ENCODE results near the gene CHN2.
A peak's percentile ranks its signal among the peaks of the same experiment; 100 is the strongest.

CHN2 gene

GRCh38 chr7:29229066-29229465 lies 34.5 kb downstream of the CHN2 start:
- no peak for DNase-seq

- DNase-seq: no peak
Measured at GRCh38 chr7:29229946-29230345, 35.4 kb downstream of the CHN2 start.

GRCh38 chr7:29230871-29231345 lies 36.3 kb downstream of the CHN2 start:
- no peak for DNase-seq

- no peak for DNase-seq
Measured at GRCh38 chr7:29231671-29232232, 37.2 kb downstream of the CHN2 start.

GRCh38 chr7:29234438-29234837 lies 39.9 kb downstream of the CHN2 start:
- DNase-seq: peak in 1 of 5 donors; percentile 26

- DNase-seq: no peak
Measured at GRCh38 chr7:29236071-29236580, 41.6 kb downstream of the CHN2 start.

GRCh38 chr7:29236649-29237048 lies 42.1 kb downstream of the CHN2 start:
- DNase-seq: no peak

- DNase-seq: no peak
Measured at GRCh38 chr7:29237489-29237888, 42.9 kb downstream of the CHN2 start.

GRCh38 chr7:29239638-29240037 lies 45.1 kb downstream of the CHN2 start:
- DNase-seq: peak in 1 of 5 donors; percentile 20

GRCh38 chr7:29242265-29242664 lies 47.7 kb downstream of the CHN2 start:
- DNase-seq: no peak

GRCh38 chr7:29243910-29244655 lies 49.5 kb downstream of the CHN2 start:
- DNase-seq: peak in 2 of 5 donors; percentile 11 to 50

- DNase-seq: no peak
Measured at GRCh38 chr7:29247224-29247962, 52.8 kb downstream of the CHN2 start.

GRCh38 chr7:29247963-29248236 lies 53.3 kb downstream of the CHN2 start:
- no peak for DNase-seq

GRCh38 chr7:29248713-29249382 lies 54.3 kb downstream of the CHN2 start:
- DNase-seq: no peak

- no peak for DNase-seq
Measured at GRCh38 chr7:29249383-29249750, 54.8 kb downstream of the CHN2 start.

- DNase-seq: no peak
Measured at GRCh38 chr7:29249860-29250259, 55.3 kb downstream of the CHN2 start.

- no peak for DNase-seq
Measured at GRCh38 chr7:29253225-29253624, 58.6 kb downstream of the CHN2 start.

- DNase-seq: no peak
Measured at GRCh38 chr7:29254591-29254990, 60.0 kb downstream of the CHN2 start.

- no peak for DNase-seq
Measured at GRCh38 chr7:29255199-29255878, 60.8 kb downstream of the CHN2 start.

GRCh38 chr7:29255906-29256692 lies 61.5 kb downstream of the CHN2 start:
- DNase-seq: no peak

GRCh38 chr7:29256693-29257002 lies 62.1 kb downstream of the CHN2 start:
- DNase-seq: no peak

- DNase-seq: no peak
Measured at GRCh38 chr7:29258951-29259350, 64.4 kb downstream of the CHN2 start.
